Heart left ventricle (tissue), 16 donors: ENCODE data around the gene GALNTL6. TPM values are rescaled to one million over a fixed set of nuclear protein-coding genes. Genes with fewer than 3 reads are reported as not detected.

Source experiments
- ATAC-seq, 4 donors: fragments of 200-7000 bp; cut with Tn5 transposase; one replicate each; pipeline ENCODE4 v1.9.1; 2020 to 2022; ENCODE audit warnings: moderate library complexity in 4 of 4, mild to moderate bottlenecking in 3 of 4, moderate number of reproducible peaks in 1 of 4
- DNase-seq, 5 donors: peaks; one replicate each; pipeline ENCODE4 v3.0.0-alpha.2; 2020
- H3K27ac ChIP-seq, 12 donors: fragments of 200-600 bp; sonication (generic) in 4 of 12; one replicate each; pipeline versions ENCODE4 v1.5.0 to v1.8.0; 2016 to 2022; ENCODE audit warnings: mild to moderate bottlenecking in 2 of 12
- H3K27me3 ChIP-seq, 9 donors: fragments of 200-600 bp; sonication (generic) in 2 of 9; one replicate each; pipeline versions ENCODE4 v1.5.1 to v1.8.0; 2016 to 2022; ENCODE audit warnings: mild to moderate bottlenecking in 3 of 9
- H3K36me3 ChIP-seq, 9 donors: fragments of 200-600 bp; sonication (generic) in 2 of 9; one replicate each; pipeline versions ENCODE4 v1.5.0 to v1.8.0; 2018 to 2022; ENCODE audit warnings: mild to moderate bottlenecking in 2 of 9
- H3K4me1 ChIP-seq, 12 donors: fragments of 200-600 bp; sonication (generic) in 4 of 12; one replicate each; pipeline versions ENCODE4 v1.5.0 to v1.8.0; 2016 to 2022; ENCODE audit warnings: mild to moderate bottlenecking in 3 of 12
- H3K4me3 ChIP-seq, 12 donors: fragments of 200-600 bp; sonication (generic) in 4 of 12; one replicate each; pipeline versions ENCODE4 v1.5.0 to v1.8.0; 2017 to 2022; ENCODE audit warnings: mild to moderate bottlenecking in 9 of 12, moderate library complexity in 4 of 12
- H3K9me3 ChIP-seq, 12 donors: fragments of 200-600 bp; sonication (generic) in 4 of 12; one replicate each; pipeline versions ENCODE4 v1.5.0 to v1.8.0; 2016 to 2022; ENCODE audit warnings: mild to moderate bottlenecking in 1 of 12
- POLR2A ChIP-seq, 2 donors: fragments of 450-650 bp; IDR thresholded peaks; one replicate each; pipeline ENCODE4 v1.6.1; 2017; ENCODE audit warnings: antibody characterized with exemption in 2 of 2, mild to moderate bottlenecking in 2 of 2, moderate library complexity in 2 of 2
- WGBS, 4 donors: extraction: QIAGEN DNeasy Blood & Tissue Kit in 2 of 4; methylation state at CpG; one replicate each; pipeline versions ENCODE4 v1.1.5 to v1.1.7; 2013 to 2018; 5-methylcytosine and 5-hydroxymethylcytosine counted together
- intact Hi-C, 10 donors: fragments of 100-400 bp; cut with DNase I; formaldehyde crosslinking; loops; one replicate each; pipeline versions ENCODE4 v1.11.1 to v1.14.2; 2022
- polyA plus RNA-seq, 2 donors: library from polyadenylated mRNA; stranded (reverse); fragments of 200-250 nt; gene quantifications; one replicate each; pipeline ENCODE4 v1.2.3, GENCODE V29; 2013
- total RNA-seq, 9 donors: library from RNA; depleted of rRNA in 2 of 9; stranded (reverse); fragments of >200 nt in 2 of 9; fragmentation: NEBNext Ultra II Directional in 3 of 9; extraction: Animal tissue kit (Norgen Biotek cat#: 25700) in 3 of 9; gene quantifications; one replicate each; pipeline versions ENCODE4 v1.1.0 to v1.2.4, GENCODE V29; 2016 to 2023
- TF ChIP-seq, protein P1 (sequence below), 12 donors: fragments of 200-600 bp; sonication (generic) in 4 of 12; IDR thresholded peaks; one replicate each; pipeline versions ENCODE4 v1.5.0 to v1.8.0; 2018 to 2022; ENCODE audit warnings: antibody characterized with exemption in 12 of 12, mild to moderate bottlenecking in 5 of 12
- donor health status: ischemic (EF 13 %, LVEDD 7.1; RV severe dilation, severe dysfunction).
- donor health status: healthy with polysubstance abuse.
- donor health status: DM: no; HTN: yes; CAD: no.
- donor health status: DM: no; HTN: no; CAD: no.
- donor health status: ischemic (EF 25% LVEDD 6.9; RV normal size, moderate dysfunction).
- donor health status: ischemic (EF 25% LVEDD 5.7; RV mildly dilated, moderate dysfunction).
- donor health status: healthy.
- donor health status: DM: yes; HTN: yes; CAD: no.
- donor health status: ischemic (EF 35%, LVEDD 5.7; RV mildly dilated, moderate dysfunction).
- donor health status: nonischemic (EF 11% LVEDD 7.7; RV severe dilation, severe dysfunction).
- donor health status: DM: yes; HTN: yes; CAD: no.
- donor health status: PGD.
- donor health status: ischemic (EF 29% LVEDD 5.4; RV normal size, mild dysfunction).
- donor health status: nonischemic (EF 23%, LVEDD 6.1; RV moderate dilation, normal function).

Gene GALNTL6
- total and polyA plus RNA-seq, 11 donors: 0.33 to 0.52 TPM; not detected in 9

DNA sequence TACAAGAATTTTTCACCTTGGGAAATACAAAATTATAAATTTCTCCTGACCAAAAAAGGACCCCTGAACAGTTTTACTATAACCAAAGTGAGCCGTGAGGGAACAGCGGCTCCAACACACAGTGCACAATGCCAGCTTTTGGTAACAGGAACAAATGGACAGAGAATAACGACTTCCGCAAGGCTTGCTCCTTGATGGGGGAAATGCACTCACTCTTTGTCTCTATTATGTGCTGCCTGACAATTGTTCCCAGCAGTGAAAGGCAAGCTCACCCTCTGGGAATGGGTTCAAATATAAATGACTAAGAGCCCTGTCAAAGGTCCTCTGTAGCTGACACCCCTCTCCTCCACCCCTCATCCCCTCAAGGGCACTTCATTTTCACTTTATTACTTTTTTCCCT is 1029.6 kb downstream of the GALNTL6 start:
- TF ChIP-seq, protein P1, sequence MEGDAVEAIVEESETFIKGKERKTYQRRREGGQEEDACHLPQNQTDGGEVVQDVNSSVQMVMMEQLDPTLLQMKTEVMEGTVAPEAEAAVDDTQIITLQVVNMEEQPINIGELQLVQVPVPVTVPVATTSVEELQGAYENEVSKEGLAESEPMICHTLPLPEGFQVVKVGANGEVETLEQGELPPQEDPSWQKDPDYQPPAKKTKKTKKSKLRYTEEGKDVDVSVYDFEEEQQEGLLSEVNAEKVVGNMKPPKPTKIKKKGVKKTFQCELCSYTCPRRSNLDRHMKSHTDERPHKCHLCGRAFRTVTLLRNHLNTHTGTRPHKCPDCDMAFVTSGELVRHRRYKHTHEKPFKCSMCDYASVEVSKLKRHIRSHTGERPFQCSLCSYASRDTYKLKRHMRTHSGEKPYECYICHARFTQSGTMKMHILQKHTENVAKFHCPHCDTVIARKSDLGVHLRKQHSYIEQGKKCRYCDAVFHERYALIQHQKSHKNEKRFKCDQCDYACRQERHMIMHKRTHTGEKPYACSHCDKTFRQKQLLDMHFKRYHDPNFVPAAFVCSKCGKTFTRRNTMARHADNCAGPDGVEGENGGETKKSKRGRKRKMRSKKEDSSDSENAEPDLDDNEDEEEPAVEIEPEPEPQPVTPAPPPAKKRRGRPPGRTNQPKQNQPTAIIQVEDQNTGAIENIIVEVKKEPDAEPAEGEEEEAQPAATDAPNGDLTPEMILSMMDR (IDR thresholded peaks at IDR 0.05): no peak
- TF ChIP-seq POLR2A (IDR thresholded peaks at IDR 0.05): no peak
- Histone ChIP-seq H3K27ac (no peak overlapping the region), H3K4me3 (no peak overlapping the region), H3K27me3 (no peaks in the 10 kb centered on the region), H3K4me1 (no peaks in the 10 kb centered on the region), H3K9me3 (no peaks in the 10 kb centered on the region), H3K36me3 (no peaks in the 10 kb centered on the region)
- no peak for DNase-seq
- ATAC-seq: no peak
- WGBS, 4 donors: 77 to 92% (median 84%) methylated on average over 4 of the region's 4 CpGs
- intact Hi-C loops: no loop called here

DNA sequence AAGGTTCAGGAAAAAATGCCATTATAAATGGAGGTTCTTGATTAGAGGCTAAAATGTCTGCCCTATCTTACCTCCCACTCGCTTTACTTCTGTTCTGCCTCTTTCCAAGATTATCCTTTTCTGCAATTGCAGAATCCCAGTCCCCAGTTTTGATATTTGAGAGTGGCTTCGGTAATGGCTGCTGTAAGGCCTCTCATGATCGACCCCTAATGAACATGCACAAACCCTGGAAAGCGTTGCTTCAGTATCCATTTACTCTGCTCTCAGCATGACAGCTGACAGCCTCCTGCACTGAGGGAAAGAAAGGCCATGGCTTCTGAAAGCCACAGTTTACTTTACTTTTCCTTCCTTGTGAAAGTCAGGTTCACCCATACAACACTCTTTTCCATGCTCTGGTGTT is 1030.0 kb downstream of the GALNTL6 start:
- no peak overlapping the region for H3K4me3 ChIP-seq
- H3K27me3 ChIP-seq: no peaks in the 10 kb centered on the region
- TF ChIP-seq POLR2A (IDR thresholded peaks at IDR 0.05): no peak
- TF ChIP-seq, protein P1 (IDR thresholded peaks at IDR 0.05): no peak
- H3K9me3 ChIP-seq: no peaks in the 10 kb centered on the region
- no peak overlapping the region for H3K27ac ChIP-seq
- H3K36me3 ChIP-seq: no peaks in the 10 kb centered on the region
- intact Hi-C loops: no loop called here
- DNase-seq (no peak), ATAC-seq (no peak)
- 61 to 81% (median 67%) methylated on average over 4 of the region's 4 CpGs for WGBS, 4 donors
- H3K4me1 ChIP-seq: no peaks in the 10 kb centered on the region

DNA sequence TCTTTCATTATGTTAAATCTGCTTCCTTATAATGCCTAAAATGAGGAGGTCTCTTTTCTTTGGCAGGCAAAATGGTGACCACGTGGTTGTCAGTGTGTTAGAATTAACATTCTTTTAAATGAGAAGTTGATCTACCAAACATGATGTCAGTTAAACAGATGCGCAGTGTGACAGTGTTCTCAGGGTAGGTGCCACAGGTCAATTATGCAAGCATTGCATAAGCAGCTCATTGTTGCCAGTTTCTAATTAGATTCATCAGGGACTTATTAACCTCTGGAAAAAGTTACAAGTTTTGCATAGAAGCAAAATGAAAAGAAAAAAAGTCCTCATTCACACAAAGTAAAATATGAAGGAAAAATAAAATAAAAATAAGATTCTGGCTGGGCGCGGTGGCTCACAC is 1031.4 kb downstream of the GALNTL6 start:
- WGBS, 4 donors: 87 to 95% (median 88%) methylated on average over 4 of the region's 4 CpGs
- no peak for ATAC-seq

DNA sequence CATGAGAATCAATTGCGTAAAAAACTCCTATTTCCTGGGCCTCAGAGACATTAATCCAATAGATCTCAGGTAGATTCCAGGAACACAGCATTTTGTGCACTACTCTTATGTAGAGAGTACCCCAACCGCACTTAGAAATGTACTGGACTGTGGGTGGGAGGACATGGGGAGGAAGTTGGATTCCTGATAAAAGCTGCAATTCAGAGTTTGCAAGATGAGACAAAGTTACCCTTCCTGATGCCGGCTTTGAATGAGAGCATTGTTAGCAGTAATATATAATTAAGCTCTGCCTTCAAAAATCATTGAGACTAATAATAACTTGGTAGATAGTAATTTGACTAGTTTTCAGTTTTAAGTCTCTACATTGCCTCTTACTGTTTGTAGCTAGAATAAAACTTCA is 1032.1 kb downstream of the GALNTL6 start:
- ATAC-seq (no peak), DNase-seq (no peak)
- Histone ChIP-seq H3K27ac (no peak overlapping the region), H3K4me1 (no peaks in the 10 kb centered on the region), H3K36me3 (no peaks in the 10 kb centered on the region), H3K27me3 (no peaks in the 10 kb centered on the region), H3K9me3 (no peaks in the 10 kb centered on the region), H3K4me3 (no peak overlapping the region)
- WGBS, 4 donors: 56 to 71% (median 61%) methylated on average over 3 of the region's 3 CpGs
- TF ChIP-seq, protein P1 (IDR thresholded peaks at IDR 0.05): no peak
- TF ChIP-seq POLR2A (IDR thresholded peaks at IDR 0.05): no peak
- intact Hi-C loops: no loop called here

More for the DNA sequence above, 1031.4 kb downstream of the GALNTL6 start:
- Histone ChIP-seq H3K9me3 (no peaks in the 10 kb centered on the region), H3K4me3 (no peak overlapping the region), H3K27me3 (no peaks in the 10 kb centered on the region), H3K27ac (no peak overlapping the region), H3K4me1 (no peaks in the 10 kb centered on the region), H3K36me3 (no peaks in the 10 kb centered on the region)
- no peak for DNase-seq
- TF ChIP-seq, protein P1 (IDR thresholded peaks at IDR 0.05): no peak
- TF ChIP-seq POLR2A (IDR thresholded peaks at IDR 0.05): no peak
- intact Hi-C loops: no loop called here
